Suppressor macrophage treated with lipopolysaccharide for 1 hour (primary cell): ENCODE results near the gene C14orf132.

Experiments used
- DNase-seq, 3 donors: peaks; one replicate each; pipeline ENCODE4 v3.0.0-alpha.2; 2020 to 2022

C14orf132 gene

DNA sequence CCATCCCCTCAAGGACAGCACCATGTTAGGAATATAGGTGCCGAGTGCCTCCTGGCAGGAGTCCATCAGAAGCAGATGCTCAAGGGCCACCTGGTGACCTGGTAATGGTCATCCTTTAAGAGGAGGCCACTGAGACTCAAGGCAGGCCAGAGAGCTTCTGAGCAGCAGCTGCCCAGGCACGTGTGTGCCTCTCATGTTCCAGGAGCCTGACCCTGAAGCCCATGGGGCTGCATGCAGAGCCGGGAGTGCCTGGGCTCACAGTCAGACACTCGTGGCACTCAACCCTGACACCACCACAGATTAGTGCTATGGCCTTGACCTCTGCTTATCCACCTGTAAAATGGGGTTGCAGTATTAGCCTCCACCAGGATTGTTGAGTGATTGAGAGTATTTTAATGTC, 45.6 kb downstream of the C14orf132 start:
- no peak for DNase-seq

GRCh38 chr14:96085369-96085768, 46.2 kb downstream of the C14orf132 start:
- DNase-seq: peak; percentile 48 to 73 (median 56)

DNA sequence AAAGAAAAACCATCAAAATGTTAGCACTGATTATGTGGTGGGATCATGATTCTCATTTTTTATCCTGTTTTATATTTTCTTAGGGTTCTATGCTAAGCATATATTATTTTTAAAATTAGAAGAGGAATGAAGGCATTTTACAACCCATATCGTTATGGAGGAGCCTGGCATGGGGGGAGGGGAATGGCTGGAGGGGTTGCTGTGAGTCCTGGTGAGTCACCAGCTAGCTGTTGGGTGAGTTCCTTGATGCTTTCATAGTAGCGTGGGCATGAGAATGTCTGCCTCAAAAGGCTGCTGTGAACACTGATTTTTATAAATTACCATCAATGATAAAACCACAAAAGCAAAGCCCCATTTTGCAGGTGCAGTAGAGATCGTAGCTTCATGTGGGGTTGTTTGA, 46.9 kb downstream of the C14orf132 start:
- peak in 2 of 3 donors; percentile 2 to 11 for DNase-seq

DNA sequence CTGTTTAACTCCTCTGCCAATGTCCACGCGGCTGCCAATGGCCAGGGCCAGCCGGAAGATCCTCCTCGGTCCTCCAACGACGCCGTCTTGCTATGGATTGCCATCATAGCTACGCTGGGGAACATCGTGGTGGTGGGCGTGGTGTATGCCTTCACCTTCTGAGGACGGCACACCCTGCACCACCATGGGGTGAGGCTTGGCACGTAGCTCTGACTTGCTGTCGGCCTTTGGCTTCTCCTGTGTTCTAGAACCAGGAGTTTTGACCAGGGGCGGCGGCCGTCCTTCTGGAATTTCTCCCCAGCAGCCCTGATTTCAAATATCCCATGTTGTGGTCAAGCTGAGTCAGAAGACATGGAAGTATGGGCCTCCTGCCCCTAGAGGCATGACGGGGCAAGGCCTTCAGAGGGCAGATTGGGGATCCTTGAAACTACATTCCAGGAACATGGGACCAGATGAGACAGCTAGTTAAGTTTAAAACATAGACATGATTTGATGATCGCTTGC, 47.5 kb downstream of the C14orf132 start:
- no peak for DNase-seq

DNA sequence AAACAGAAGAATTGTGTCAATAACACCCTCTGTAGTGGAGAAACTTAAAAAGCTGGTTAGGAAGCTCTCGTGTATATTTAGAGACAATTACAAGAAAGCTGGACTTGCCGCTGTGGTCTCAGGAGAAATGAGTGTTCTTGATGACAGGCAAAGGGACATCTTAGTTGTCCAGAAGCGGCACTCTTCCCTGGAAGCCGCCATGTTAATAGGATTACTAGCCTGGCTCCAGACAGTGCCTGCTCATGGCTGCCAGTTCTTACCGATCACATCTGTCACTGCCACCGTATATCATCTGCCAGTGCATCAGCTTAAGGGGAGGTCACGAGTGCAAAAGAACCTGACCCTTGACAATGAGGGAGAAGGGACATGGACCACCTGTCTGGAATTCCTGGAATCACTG, 48.9 kb downstream of the C14orf132 start:
- no peak for DNase-seq

GRCh38 chr14:96088481-96088880, 49.3 kb downstream of the C14orf132 start:
- no peak for DNase-seq

DNA sequence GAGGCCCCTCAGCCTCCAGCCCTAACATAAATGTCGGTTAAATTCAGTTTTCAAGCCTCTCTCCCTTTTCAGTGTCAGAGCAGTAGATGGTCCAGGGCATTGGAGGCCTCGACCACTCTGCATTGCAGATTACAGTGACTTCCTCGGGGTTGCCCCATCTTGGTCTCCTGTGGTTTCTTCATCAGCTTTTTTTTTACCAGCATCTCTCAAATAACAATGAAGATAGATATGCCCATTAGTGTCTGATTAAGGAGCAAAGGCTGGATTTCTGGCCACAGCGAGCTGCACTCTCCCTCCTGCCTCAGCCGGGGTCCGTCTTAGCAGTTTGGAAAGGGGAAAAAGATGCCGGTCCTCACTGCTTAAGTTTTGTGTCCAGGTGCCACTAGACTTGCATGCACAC, 49.7 kb downstream of the C14orf132 start:
- DNase-seq: no peak

GRCh38 chr14:96089401-96089800, 50.2 kb downstream of the C14orf132 start:
- no peak for DNase-seq

DNA sequence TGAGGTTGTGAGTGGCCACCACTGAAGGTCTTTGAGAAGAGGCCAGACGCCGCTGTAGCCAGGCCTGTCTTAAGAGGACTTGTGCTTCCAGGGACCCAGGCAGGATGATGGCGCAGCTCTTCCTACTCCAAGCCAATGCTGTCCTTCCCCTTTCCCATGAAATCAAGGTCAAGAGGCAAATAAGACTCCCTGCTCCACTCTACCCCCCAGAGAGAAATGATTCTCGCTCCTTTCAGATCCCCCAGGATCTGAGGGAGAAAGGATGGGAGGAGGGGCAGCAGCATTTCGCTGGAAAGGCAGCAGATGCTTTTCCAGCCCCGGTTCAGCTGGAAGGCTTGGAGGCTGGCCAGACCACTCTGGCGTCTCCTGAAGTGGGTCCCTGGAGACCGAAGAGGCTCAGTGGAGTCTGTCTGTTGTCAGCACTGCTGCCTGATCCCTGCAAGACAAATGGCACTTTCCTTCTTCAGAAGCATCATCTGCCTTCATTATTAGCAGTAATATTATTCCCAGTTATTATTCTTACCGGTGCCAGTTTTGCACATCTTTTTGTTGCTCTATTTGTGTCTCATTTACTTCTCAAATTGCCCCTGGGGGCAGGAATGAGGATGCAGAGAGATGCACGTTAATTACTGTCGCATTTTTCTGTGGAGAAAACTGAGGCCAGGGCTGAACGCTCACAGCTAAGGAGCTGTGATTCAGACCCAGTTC, 51.4 kb downstream of the C14orf132 start:
- DNase-seq: no peak

DNA sequence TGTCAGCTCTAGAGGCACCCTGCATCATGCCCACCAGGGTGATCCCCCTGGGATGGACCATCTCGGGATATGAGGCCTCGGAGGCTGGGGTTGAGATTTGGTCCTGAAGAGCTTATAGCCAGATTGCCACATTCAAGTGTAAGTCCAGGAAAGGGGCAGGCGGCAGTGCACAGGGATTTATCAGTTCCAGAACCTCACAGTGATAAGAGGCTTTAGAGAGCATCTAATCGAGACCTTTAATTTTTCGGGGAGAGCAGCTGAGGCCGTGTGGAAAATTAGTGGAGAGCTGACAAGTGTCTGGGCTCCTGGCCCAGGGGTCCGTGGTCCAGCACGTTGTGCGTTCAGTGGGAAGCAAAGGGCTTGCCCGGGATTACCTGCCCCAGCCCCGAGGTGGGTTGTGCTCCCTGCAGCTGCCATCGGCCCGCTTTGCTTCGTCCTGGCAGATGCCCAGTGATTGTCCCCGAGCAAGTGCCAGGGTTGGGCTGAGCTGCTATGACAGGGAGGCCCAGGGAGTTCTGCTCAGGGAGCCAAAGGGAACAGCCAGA, 52.1 kb downstream of the C14orf132 start:
- DNase-seq: no peak

- DNase-seq: no peak
These were observed 52.8 kb downstream of the C14orf132 start for GRCh38 chr14:96091941-96092411.

GRCh38 chr14:96092936-96093335, 53.8 kb downstream of the C14orf132 start:
- no peak for DNase-seq

- no peak for DNase-seq
These were observed 55.0 kb downstream of the C14orf132 start for GRCh38 chr14:96094211-96094610.

DNA sequence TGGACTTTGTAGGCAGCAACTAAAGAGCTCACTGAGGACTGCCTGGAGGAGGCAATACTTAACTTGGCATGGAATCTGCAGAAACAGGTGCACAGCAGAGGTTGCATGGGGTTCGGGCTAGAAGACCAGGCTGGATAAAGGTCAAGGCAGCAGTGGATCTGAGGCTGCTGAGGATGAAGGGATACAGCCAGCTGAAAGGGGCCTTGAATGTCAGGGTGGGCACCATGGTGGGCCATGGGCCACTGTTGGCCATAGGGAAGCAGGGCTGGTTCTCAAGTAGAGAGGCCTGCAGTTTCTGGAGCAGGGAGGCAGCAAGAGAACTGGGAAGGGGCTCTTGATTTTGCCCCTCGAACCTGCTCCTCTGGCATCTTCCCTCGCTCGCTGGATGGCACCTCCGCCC, 55.5 kb downstream of the C14orf132 start:
- DNase-seq: no peak

- DNase-seq: no peak
These were observed 55.9 kb downstream of the C14orf132 start for GRCh38 chr14:96095058-96095457.

GRCh38 chr14:96095581-96096476, 56.7 kb downstream of the C14orf132 start:
- no peak for DNase-seq

GRCh38 chr14:96096639-96097610, 57.8 kb downstream of the C14orf132 start:
- no peak for DNase-seq

GRCh38 chr14:96097752-96098151, 58.6 kb downstream of the C14orf132 start:
- no peak for DNase-seq

- peak; percentile 22 to 39 (median 23) for DNase-seq
These were observed 59.3 kb downstream of the C14orf132 start for GRCh38 chr14:96098309-96098998.

DNA sequence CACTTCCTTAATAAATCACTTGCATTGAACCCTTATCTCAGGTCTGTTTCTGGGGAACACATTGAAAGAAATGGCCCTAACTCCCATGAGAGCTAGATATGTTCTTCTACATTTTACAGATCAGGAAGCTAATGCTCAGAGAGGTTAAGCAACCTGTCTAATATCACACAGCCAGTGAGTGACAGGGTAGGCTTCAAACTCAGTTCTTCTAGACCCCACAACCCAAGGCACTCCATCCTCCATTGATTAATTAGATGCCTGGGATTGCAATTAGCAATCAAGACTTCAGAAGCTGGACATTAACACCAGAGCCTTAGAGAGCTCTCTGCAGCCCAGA, 59.8 kb downstream of the C14orf132 start:
- no peak for DNase-seq

DNA sequence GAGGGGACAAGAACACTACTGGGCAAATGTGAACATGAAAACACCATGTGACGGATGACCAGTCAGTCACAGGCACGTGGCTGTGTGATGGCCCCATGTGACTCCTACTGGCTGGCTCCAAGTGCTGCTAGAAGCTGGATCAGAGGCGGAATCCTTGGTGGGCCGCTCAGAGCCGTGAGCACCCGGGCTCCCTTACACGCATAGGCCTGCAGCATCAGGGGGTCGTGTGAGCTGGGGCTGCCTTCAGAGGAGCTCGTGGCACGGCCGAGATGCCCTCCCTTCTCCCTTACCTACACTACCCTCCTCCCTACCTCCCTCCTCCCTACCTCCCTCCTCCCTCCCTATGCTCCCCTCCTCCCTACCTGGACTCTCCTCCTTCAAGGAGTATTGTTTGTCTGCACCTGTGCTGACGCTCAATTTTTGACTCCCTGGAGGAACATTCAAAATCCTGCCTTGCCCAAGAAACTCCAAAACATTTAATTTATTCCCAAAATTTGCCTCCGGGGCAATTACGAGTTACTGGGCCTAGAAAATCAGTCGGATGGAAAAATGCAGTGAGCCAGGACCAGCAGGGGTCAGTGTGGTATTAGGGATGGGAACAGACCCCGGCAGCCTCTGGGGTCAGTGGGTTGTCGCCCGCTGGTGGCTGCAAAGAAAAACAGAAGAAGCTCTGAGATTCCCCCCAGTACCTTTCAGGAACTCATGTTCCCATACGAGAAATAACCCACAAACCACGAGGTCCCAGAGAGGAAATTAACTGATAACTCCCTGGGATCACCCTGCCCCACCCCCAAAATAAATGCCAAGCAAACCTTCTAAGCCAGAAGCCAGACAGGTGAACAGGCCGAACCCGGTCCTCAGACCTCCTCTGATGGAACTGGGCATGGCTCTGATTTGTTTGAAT, 61.3 kb downstream of the C14orf132 start:
- peak; percentile 64 to 80 (median 67) for DNase-seq
